ENCODE data around the gene DNAH10. TPM values are rescaled to one million over a fixed set of nuclear protein-coding genes. Genes with fewer than 3 reads are reported as not detected.

Gene DNAH10
- total and polyA plus RNA-seq, 10 of the 15 experiments (the other 5 are each of a cell fraction or from before 2014, with no cell fraction given) = 0.01 to 0.32 (median 0.06) TPM

GRCh38 chr12:123931686-123932321 is 169.7 kb downstream of the DNAH10 start:
- Histone ChIP-seq H3K27me3 (replicated peaks in 1 of 2; ENCODE audit: control insufficient read depth in 2 of 2, insufficient read depth in 2 of 2, low read length in 1 of 2) (peaks cover 0 to 1% of the 10 kb centered on the region in 2 experiments; a peak in 3 of 4 replicates), H3K79me2 (ENCODE audit: control insufficient read depth, insufficient read depth, low read length) (no peaks in the 10 kb centered on the region), H3K9ac (ENCODE audit: control insufficient read depth, insufficient read depth, low read length) (no peak overlapping the region), H3K27ac (ENCODE audit: control insufficient read depth, insufficient read depth) (no peak overlapping the region), H3K9me3 (replicated peaks; ENCODE audit: control insufficient read depth, insufficient read depth, low read length) (no peaks in the 10 kb centered on the region), H2AFZ (ENCODE audit: control insufficient read depth, low read depth, low read length) (no peak overlapping the region), H3K36me3 (ENCODE audit: control insufficient read depth in 2 of 2, insufficient read depth in 2 of 2, low read length in 1 of 2) (no peaks in the 10 kb centered on the region), H4K20me1 (ENCODE audit: control insufficient read depth, insufficient read depth) (no peaks in the 10 kb centered on the region), H3K4me2 (ENCODE audit: control insufficient read depth, insufficient read depth) (no peak overlapping the region), H3K4me3 (no peak overlapping the region), H3K4me1 (ENCODE audit: control insufficient read depth, insufficient read depth, low read length) (no peaks in the 10 kb centered on the region)
- ATAC-seq (no peak), FAIRE-seq (no peak), DNase-seq (ENCODE audit: low read depth, low spot score) (no peak)
- 57% methylated on average over 14 of the region's 14 CpGs for WGBS (ENCODE audit: insufficient coverage, insufficient replicate concordance, low lambda C conversion rate, missing lambda C conversion rate)
- TF ChIP-seq TCF12 (IDR thresholded peaks at IDR 0.05; ENCODE audit: low read depth, low read length) = no peak
- TF ChIP-seq PAX5 (IDR thresholded peaks at IDR 0.05; ENCODE audit: borderline replicate concordance, low read depth, low read length) = no peak
- TF ChIP-seq ESRRA (IDR thresholded peaks at IDR 0.05; ENCODE audit: low read length) = no peak
- no peak for TF ChIP-seq MAX (IDR thresholded peaks at IDR 0.05; ENCODE audit: low read depth, low read length)
- TF ChIP-seq SIN3A (IDR thresholded peaks at IDR 0.05; ENCODE audit: low read depth, low read length) = no peak
- no peak for TF ChIP-seq PRDM15 (CRISPR knock-in tag; IDR thresholded peaks at IDR 0.05)
- no peak for TF ChIP-seq GABPA (IDR thresholded peaks at IDR 0.05; ENCODE audit: low read depth)
- TF ChIP-seq TARDBP (IDR thresholded peaks at IDR 0.05; ENCODE audit: borderline replicate concordance) = no peak
- TF ChIP-seq BACH1 (IDR thresholded peaks at IDR 0.05; ENCODE audit: borderline replicate concordance) = no peak
- TF ChIP-seq MEF2A (IDR thresholded peaks at IDR 0.05; ENCODE audit: insufficient read depth, low read depth, low read length) = no peak
- TF ChIP-seq KLF5 (IDR thresholded peaks at IDR 0.05; ENCODE audit: partially characterized antibody) = no peak
- TF ChIP-seq EP300 (IDR thresholded peaks at IDR 0.05; ENCODE audit: borderline replicate concordance in 1 of 2, control insufficient read depth in 1 of 2, low read depth in 2 of 2, low read length in 2 of 2) = no peak
- TF ChIP-seq KDM1A (IDR thresholded peaks at IDR 0.05; ENCODE audit: borderline replicate concordance) = no peak
- POLR2A ChIA-PET = no interaction called here
- RAD21 ChIA-PET (ENCODE audit: unreplicated experiment) = no interaction called here
- SMC1A ChIA-PET (ENCODE audit: uncharacterized antibody, unreplicated experiment) = no interaction called here
- intact Hi-C loops (cut with micrococcal nuclease; ENCODE audit: unreplicated experiment) (no loop called here), in situ Hi-C loops (cut with MboI) (no loop called here)
- no TSS peak for BruUV-seq (replicated peaks)
- CTCF ChIA-PET = no interaction called here
